ENCODE measurements around the gene WAPL. TPM values are rescaled to one million over a fixed set of nuclear protein-coding genes. Genes with fewer than 3 reads are reported as not detected.

Gene WAPL
- total RNA-seq, 1 donor from 2014 or later: 80.3 TPM

DNA sequence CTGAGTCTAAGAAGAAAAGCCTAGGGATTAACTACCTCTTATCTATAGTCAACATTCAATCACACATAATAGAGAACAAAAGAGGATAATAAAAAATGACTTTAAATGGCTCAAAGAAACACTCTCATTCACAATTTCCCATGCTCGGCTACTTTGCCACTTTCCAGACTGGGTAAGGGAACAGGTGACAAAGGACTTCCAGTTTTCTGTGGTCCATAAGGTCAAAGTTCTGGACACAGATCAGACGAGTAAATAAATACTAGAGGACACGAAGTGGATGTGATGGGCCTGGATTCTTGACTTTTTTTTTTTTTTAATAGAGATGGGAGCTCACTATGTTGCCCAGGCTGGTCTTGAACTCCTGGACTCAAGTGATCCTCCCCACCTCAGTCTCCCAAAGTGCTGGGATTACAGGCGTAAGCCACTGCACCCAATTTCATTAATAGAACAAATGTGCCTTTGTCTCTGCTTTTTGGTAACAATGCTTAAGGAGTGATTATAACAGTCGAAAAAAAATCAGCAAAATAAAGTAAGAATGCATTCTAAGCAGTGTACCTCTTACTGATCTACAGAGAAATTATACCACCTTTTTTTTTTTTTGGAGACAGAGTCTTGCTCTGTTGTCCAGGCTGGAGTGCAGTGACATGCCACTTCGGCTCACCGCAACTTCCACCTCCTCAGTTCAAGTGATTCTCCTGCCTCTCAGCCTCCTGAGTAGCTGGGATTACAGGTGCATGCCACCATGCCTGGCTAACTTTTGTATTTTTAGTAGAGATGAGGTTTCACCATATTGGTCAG is 70.6 kb downstream of the WAPL start:
- DNase-seq: no peak

DNA sequence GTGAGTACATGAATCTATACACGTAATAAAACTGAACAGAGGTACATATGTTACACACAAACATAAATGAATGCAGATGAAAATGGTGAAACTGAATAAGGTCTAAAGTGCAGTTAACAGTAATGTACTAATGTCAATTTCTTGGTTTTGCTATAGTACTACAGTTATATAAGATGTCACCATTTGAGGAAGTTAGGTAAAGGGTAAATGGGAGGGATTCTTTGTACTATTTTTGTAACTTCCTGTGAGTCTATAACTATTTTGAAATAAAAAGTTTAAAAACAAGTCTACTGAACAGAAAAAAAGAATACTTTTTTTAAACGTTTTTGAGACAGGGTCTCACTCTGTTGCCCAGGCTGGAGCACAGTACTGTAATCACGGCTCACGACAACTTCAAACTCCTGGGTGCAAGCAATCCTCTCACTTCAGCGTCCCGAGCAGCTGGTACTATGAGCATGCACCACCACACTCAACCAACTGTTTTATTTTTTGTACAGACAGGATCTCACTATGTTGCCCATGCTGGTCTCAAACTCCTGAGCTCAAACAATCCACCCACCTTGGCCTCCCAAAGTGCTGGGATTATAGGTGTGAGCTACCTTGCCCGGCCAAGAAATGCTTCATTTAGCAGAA is 71.5 kb downstream of the WAPL start:
- no peak for DNase-seq

DNA sequence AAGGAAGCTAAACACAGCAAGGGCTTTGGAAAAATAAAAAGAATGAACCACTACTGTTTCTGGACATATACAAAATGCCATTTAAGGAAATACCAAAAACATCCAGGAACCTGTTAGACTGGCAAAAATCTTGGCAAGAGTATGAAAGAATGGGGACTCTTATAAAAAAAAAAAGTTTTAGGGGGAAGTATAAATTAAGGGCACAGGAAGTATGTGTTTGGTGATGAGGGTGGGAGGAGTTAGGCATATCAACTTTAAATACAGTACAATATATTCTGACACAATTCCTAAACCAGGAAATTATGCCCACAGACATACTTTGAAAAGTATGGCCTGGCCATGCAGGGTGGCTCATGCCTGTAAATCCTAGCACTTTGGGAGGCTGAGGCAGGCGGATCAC is 74.2 kb downstream of the WAPL start:
- no peak for DNase-seq

DNA sequence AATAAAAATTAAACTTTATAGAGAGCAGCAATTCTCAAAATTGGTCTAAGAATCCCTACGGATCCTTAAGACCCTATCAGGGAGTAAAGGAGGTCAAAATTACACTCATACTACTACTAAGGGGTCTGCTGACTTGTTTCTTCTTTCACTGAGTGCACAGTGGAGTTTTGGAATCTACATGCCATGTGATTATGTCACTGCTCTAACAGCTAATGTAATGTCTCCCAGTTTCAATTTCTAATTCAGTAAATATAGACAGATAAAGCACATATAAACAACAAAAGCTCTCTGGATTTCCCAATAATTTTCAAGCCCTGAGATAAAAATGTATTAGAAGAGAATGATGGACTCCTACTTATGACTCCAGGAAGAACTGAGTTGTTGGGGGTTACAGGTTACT is 74.6 kb downstream of the WAPL start:
- no peak for DNase-seq

DNA sequence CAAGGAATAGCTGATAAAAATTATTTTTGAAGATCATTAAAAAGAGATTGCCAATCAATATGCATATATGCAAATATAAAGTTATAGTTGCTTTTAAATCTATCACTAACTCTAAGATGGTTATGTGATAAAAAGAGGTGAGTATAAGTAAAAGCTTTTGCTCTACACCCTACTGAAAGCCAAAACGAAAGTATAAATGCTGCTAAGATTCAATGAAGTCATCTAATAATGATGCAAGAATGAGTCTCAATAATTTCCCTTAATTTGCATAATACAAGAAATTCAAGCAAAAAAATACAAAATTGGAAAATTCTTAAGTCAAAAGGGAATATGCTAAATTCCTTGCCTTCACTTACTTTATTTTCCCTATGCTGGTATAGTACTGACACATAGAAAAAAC is 75.2 kb downstream of the WAPL start:
- no peak for DNase-seq

DNA sequence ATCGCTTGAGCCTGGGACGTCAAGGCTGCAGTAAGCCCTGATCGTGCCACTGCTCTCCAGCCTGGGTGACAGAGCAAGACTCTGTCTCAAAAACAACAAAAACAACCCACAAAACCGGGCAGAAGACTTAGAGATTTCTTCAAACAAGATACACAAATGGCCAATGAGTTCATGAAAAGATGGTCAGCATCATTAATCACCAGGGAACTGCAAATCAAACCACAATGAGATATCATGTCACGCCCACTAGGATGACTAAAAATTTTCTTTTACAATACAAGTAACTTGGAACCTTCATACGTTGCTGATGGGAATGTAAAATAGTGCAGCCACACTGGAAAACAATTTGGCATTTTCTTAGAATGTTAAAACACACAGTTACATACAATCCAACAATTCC is 77.7 kb downstream of the WAPL start:
- no peak for DNase-seq

DNA sequence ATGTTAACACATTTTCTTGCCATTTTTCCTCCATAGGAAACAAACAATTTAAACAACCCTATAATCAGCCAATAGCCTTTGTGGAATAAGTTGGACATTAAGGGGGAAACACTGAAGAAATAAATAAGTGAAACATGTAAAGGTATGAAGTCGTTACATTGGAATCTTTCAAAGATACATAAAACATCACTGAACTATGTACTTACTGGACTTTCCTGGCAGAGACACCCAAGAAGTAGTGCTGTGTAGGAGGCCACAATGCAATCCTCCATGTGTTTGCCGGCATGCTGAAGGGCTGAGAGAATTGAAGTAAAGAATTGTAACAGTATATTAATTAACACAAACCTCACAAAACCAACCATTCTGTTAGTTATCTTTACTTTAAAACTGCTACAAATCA is 78.5 kb downstream of the WAPL start:
- DNase-seq: no peak

DNA sequence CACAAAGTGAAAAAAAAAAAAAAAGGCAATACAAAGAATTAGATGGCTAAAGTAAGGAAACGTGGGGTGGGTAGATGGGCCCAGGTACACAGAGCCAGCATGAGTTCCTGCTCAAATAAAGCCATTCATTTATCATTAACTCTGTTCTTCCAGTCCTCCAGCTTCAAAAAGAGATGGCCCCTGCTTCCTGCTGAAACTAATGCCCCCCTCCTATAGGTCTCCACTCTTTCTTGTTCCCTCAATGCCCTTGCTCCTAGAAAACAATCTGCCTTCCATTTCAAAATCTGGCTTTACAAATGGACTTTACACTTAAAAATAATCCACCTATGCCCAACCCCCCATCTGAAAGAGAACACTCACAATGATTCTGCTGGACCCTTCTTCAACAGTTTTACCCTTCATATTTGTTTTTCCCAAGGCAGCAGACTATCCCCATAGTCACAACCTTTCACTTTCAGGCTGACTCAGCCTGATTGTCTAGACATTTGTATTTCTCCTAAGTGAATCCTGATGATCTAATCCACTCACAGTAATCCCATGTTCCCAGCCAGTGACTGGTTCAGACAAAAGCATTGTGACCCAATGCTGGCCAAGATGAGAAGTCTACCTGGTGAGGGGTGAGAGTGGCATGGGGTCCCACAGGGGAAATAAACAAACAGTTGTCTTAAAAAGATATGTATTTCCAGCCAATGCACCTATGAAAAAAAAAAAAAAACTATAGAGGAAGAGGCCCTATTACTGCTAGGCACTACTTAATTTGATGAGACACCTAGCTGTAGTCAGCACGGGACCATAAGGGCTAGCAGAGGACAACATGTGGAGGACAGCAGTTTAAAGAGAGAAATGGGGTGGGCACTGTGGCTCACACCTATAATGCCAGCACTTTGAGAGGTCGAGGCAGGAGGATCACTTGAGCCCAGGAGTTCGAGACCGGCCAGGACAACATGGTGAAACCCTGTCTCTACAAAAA is 80.4 kb downstream of the WAPL start:
- DNase-seq: no peak

DNA sequence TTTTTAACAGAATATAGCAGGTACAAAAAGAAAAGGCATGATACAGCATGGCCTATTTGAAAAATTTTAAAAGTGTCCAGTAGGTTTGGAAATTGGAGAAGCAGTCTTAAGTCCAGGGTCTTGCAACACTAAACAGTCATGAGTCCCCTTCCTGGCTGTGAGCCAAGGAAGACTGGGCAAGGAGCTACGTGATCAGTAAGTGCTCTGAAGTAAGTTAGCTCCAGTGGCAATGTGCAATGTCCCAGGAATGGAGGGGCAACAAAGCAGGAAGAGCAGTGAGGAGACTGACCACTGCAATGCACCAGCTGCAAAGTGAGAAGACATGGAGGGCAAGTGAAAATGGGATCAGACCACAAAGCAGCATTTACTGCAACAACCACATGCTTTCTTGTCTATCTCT is 82.0 kb downstream of the WAPL start:
- DNase-seq: no peak

DNA sequence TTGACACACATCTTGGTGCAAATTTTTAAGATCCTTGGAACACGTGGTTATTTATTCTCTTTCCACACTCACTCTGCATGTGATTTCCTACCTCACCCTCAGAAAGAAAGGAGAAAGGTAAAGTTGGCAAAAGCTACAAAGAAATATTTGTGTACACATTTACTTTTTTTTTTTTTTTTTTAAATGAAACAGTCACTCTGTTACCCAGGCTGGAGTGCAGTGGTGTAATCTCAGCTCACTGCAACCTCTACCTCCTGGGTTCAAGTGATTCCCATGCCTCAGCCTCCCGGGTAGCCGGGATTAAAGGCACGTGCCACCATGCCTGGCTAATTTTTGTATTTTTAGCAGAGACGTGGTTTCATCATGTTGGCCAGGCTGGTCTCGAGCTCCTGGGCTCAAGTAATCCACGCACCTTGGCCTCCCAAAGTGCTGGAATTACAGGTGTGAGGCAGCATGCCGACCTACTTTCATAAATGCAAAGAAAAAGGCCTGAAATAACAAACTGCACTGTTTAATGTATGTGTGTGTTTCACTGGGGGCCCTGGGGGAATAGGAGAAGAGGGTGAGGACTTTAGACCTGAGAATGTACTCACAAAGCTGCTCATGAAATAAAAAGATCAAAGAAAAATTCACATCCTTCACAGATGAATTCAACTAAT is 83.4 kb downstream of the WAPL start:
- no peak for DNase-seq

DNA sequence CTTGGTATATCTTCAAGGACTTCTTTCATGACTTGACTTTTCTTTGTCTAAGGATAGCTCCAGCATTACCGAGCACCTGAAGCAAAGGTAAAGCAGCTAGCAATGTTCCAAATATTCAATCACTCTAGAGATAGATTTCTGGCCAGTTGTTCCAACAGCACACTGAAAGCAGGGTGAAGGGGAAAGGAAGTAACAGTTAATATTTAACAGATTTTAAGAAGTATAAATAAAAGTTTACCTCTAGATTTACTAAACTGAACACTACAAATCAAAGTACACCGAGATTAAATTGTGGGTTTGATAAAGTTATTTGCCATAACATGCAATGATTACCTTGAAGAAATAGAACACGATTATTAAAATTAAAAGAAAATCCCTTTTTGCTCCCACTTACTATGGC is 84.1 kb downstream of the WAPL start:
- DNase-seq: no peak

DNA sequence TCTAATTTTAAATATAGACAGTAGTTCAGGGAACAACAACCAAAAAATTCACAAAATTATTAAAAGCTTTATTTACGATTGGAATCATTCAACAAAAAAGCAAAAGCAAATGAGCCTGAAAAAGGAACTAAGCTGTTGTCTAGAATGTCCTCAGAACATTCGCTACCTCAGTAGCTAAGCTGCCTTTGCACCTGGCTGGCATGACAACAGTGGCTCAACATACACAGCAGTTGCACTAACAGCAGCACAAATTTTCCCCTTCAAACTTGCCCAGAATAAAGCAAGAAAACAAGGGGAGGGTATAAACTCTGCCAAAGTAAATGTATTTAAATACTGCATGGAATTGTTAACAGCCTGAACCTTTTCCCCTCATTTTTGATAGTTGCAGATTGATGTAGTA is 84.6 kb downstream of the WAPL start:
- DNase-seq: no peak

DNA sequence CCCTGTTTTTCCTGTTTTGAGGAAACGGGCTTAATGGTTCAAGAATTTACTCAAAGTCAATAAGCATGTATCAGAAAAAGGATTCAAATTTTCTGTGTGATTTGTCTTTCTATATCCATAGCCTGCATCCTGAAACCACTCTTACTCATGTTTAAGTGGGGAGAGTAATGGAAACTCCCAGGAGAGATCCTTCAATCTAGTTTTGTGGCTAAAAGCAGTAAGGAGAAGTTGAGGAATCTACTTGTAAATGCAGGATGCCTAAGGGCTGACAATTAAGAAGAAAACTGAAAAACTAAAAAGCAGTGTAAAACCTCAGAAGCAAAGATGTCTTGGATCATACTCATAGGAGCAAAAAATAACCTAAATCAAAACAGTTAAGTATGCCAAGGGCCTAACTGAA is 86.9 kb downstream of the WAPL start:
- DNase-seq: no peak

DNA sequence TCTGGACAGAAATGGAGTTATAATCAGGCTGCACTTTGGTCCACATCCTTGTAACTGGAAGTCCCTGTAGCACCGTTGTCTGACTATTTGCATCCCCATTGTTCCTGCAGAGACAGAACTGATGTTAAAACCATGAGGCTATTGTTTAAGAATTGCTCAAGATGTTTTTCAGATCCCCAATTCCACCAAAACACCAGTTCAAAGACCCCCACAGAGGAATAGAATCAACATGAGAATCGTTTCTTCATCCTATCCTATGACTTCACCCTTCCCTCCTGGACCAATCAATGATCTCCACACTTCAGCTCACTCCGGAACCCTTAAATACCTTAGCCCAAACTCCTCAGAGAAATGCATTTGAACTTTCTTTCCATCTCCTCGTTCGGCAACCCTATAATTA is 97.9 kb downstream of the WAPL start:
- no peak for DNase-seq

DNA sequence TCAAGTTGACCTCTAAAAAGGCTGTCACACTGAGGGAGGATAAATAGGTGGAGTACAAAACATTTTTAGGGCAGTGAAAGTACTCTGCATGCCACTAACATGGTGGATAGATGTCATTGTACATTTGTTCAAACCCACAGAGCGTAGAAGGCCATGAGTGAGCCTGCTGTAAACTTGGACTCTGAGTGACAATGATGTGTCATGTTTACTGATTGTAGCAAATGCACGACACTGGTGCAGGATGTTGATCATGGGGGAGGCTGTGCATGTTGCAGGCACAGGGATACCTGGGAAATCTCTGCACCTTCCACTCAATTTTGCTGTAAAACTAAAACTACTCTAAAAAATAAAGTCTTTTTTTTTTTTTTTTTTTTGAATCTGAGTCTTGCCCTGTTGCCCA is 102.5 kb downstream of the WAPL start:
- no peak for DNase-seq

DNA sequence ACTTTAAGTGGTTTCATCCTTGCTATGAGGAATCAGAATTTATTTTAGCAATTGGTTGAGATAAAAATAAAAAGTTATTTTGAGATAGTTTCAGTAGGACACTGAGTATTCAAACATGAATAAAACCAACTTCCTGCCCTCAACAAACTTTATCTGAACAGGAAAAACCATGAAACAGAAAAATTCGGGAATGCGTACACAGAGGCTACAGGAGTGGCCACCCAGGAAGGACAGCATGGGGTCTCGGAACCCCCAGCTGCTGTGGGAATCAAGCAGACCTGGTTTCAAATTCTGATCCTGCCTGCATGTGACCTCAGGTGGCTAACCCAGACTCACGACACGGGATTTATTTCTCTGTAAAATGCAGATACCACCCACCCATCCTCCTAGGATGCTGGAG is 106.0 kb downstream of the WAPL start:
- no peak for DNase-seq

DNA sequence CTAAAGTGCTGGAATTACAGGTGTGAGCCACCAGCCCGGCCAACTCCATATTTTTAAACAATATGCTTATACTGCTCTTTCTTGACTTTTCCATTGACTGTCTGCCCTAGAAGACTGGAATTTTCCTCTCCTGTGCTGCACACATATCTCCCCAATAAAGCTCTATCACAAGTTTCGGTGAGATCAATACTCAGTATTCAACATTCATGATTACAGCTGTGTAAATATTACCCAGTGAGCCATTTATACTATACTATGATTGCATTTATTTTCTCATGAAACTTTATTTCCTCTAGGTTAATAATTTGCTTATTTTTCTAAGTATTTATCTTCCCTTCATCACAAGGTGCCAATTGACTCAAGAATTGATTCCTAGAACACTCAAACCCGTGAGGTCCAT is 106.5 kb downstream of the WAPL start:
- no peak for DNase-seq

DNA sequence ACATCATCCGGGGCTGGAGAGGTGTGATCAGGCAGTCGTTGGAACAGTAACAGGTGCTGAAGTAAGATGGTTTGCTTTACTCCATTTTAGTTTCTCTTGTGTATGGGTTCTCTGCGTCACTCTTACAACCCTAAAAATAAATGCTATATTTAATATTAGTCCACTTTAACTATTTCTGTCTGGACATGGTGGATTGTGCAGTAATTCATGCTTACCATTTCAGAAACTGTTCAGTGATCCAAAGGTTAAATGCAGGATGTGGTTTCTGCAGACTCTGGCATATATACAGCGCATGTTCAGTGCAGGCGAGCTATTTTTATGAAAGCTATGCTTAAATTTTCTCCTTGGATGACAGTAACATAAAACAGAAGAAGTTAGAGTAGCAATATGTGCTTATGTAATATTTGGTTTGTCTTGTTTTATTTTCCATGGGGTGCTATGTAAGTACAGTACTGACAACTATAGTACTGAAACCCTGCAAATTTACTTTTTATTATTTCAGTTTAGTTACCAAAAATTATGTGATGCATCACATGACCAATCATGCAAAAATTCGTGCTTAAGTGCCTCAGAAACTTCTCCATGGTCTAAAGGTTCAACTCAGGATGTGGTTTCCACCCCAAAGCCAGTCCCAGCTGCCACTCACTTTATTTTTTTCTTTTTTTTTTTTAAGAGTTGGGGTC is 108.4 kb downstream of the WAPL start:
- no peak for DNase-seq

DNA sequence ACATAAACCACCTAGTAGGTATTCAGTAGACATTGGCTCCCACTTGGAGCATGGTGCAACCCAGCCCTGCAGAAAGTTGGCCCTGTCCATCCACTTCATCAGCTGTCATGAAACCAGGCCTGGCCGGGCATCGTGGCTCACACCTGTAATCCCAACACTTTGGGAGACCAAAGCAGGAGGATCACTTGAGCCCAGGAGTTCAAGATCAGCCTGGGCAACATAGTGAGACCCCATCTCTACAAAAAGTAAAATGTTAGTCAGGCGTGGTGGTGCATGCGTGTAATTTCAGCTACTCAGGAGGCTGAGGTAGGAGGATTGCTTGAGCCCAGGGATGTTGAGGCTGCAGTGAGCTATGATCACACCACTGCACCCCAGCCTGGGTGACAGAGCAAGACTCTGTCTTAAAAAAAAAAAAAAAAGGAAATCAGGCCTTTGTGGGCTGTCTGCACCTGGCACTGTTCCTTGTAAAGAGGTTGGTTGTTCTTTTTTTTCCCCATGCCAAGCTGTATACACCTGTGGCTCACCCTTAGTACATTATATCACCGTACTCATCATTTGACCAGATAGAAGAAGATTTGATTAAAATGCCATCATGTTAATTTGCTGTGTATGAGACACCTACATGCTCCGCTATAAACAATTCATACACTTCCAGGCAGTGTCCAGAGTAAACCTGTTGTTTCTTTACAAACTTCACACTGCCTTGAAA is 109.6 kb downstream of the WAPL start:
- DNase-seq: no peak

DNA sequence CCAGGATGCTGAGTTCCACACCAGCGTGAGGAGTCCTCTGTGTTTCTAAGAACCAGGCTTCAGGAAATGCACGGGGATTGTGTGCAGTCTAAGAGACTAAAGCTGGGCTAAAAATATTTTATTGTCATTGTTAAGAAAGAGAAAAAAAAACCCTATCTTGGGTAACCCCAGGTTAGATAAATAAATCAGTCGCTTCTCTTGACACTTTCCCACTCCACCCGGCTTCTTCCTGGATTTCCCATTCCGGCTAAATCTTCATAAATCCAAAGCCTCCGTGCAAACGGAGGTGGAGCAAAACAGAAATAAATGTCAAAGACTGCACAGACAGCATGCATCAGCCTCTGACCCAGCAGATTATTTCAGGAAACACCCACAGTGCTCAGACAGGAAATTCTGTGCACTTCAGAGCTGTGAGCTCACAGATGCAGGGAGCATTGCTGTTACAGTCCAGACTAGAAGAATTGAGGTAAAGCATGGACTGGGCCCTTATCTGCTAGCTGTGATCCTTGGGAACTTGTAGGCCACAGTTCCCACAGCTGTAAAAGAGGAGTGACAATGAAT is 110.2 kb downstream of the WAPL start:
- peak; percentile 33 for DNase-seq

DNA sequence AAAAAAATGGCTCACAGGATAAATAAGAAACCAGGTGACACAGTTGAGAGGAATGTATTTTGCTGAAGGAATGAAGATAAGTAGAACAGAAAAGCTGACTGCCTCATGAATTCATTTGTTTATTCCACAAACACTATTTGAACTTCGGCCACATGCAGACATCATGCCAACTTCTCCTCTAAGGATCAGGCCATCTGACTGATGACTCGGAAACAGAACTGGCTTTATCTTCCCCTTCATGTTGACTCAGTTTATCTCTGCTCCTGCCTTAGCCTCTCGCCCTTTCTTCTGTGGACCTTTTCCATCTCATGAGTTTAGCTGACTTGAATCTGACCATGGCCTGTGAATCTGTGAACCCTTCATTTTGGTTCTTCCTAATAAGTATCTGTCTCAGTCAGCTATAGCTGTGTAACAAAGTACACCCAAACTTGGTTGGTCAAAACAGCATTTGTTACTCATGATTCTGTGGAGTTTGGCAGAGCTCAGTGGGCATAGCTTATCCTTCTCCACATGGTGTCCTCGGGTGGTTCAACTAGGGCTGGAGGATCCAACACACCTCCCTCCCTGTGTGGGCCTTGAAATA is 111.0 kb downstream of the WAPL start:
- no peak for DNase-seq
